HG03354 (cell line): ENCODE results near the gene KATNIP.

Source experiments
- ATAC-seq: cut with Tn5 transposase; IDR thresholded peaks from one replicate; pipeline ENCODE4 v1.9.1; 2021; ENCODE audit warnings: mild to moderate bottlenecking; ENCODE audit not compliant: unreplicated experiment, poor library complexity, severe bottlenecking

Gene KATNIP

DNA sequence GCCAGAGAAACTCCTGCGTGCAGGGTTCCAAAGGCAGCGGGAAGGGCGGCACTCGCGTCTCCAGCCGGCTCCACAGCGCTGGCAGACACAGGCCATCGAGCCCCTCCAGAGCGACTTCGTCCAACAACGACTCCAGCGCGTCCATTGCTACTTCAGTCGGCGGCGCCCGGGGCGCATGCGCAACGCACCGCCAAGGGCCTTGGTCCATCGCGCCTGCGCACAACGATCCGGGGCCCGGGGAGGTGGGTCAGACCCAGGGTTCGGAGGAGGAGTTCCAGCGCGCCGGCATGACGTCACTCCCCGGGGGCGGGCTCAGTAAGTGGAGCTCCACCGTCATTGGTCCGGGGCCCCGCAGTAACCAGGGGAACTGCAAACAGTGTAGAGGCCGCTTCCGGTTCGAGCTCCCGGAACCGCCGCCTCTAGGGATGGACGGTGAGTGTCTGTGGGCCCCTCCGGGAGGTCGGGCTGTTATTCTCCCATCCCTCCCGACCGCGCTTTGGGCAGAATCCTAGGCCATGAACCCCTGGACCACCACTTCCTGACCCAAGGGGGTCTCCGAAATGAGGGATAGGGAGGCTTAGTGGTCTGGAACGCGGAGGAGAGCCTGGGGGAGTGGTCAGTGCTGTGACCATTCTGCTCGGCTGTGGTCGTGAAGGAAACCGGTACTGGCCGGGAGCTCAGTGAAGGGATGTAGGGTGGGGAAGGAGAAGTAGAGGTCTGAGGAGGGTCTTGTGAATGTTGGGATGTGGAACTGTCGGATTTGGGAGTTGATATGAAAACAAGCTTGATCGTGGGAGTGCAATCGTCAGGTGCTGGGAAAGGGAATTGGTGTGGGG lies at the start of gene KATNIP, which contains the start of gene GTF3C1:
Gene KATNIP (plus strand): TSS at position 399 of the 836 bp plus-strand sequence. CDS start 27 bp downstream, at position 426.
Gene GTF3C1 (minus strand): TSS at position 168 of the 836 bp plus-strand sequence. CDS start 23 bp downstream, at position 145.
- ATAC-seq, result peak; percentile 97

DNA sequence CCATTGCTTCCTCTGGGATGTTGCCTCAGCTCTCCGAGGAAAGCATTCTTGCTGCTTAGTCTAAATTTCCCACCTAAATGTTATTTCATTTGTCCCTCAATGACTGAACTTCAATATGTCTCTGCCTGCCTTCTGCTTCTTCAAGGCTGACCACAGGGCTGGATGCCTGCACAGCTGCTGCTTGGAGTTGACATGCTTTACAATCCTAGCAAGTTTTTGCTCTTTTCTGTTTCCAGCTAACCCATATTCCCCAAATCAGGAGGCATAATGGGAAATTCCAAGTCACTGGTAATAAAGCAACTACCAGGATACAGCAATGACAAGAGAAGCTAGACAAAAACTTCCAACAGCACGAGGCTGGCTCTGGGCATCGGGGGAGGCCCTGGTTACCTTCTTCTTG lies 49.1 kb upstream of the KATNIP start:
- ATAC-seq, result no peak

DNA sequence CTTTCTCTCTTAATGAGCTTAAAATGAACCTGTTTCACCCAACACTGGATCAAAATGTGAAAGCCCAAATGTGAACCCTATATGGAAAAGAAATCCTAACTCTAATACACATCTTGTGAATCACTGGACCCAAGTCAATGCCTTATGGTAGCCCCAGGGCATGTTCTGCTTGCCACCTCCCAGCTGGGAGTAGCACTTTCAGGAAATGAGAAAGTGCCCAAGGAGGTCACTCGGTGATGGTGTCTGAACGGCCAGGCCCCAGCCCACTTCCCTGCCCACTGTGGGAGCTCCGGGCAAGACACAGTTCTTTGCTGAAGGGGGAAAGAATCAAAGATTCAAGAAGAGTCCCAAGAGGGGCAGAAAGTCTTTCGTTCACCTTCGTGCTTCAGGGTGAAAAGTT lies 46.3 kb upstream of the KATNIP start:
- no peak for ATAC-seq

DNA sequence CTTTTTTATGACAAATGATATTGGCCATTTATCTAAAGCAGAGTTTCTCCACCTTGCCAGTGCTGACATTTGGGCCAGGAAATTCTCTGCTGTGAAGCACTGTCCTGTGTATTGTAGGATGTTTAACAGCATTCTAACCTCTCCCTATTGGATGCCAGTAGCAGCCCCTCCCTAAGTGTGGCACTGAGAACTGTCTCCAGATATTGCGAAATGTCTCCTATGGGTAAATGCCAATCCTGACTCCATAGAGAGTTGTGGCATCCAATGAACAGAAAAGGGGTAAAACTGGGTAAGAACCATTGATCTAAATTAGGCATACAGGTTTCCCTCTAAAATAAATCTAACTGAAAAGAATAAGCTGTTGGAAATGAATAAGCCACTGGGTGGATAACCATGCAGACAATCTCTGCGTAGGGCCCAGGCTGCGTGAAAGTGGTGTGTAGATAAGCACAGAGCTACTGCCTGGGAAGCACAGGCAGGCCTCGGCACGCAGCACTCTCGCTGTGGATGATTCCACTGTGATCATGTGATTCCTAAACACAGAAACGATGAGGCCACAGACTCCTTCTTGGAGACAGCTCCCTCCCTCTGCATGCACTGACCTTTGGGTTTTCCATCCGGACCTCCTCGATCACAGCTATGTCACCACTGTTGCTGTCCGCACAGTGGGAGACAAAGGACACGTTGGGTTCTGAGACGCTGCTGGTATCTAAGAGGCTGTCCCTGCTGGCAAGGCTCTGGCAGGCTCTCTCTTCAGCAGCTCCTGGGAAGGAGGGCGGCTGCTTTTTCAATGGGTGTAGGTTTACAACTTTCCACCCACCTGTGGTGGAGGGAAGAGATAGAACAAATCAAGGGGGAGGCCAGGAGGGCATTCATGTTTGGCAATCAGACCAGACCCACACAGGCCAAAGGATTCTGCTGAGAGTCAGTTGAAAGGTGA lies 44.4 kb upstream of the KATNIP start:
- ATAC-seq, result no peak

DNA sequence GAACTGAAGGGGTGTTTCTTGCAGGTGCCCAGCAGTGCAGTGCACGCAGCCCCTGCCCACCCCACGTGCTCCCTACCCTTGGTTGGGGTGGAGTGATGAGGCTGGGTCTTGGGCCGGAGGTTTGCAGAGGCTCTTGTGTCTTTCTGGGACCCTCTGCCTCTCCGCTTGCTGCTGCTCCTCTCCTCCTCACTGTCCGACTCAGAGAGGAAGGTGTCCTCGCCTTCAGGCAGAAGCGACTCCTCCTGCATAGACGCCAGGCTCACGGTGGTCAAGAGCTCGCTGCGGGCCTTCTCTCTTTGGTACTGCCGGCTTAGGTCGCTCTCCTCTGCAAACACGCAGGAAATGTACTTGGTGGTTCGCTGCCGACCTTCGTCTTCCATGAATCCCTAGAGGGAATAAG lies 43.2 kb upstream of the KATNIP start:
- no peak for ATAC-seq

DNA sequence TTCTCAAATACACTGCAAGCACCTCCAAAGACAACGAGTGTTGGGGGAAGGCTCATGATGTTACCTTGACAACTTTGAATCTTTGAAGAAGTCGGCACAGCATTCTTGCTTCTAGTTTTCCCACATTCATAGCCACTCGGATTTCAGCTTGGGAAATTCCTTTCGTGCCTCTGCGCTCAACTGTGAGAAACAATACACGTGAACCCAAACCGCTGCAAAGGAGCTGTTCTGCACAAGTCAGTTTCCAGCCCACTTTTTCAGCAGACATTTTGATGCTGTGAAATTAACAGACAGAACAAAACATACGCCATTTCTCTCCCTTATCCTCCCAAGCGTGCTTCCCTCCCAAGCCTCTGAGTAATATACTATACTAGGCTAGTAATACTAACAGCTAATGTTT lies 41.5 kb upstream of the KATNIP start:
- no peak for ATAC-seq

DNA sequence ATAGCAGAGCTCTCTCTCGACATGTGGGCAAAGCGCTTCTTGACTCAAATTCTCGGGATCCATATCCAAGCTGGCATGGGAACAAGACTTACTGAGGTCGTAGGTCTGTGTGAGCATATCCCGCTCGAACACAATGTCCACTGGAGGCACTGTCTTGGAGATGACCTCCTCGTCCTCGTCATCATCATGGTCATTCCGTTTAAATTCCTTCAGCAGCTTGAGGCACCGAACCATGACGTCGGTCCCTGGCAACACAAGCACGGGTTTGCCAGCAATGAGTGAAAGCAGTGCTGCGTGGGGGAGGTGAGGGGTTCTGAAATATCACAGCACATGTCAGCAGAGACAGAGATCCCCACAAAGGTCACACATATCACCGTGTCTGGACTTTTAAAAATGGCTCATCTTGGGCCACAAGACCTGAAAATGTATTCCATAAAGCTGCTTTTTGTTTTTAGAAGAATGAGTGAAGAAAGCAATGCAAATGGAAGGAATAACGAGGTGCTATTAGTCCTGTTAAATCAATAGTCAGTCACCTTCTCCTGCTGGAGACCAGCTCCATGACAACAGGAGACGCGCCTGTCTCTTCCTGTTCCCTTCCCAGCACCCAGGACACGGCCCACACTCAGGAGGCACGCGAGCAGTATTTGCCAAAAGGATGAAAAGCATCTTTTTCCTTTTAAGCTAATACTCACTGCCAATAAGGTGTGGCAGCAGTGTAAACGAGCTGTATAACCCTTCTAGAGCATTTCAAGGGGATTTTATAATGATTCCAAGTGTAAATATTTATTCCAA lies 38.1 kb upstream of the KATNIP start:
- no peak for ATAC-seq

DNA sequence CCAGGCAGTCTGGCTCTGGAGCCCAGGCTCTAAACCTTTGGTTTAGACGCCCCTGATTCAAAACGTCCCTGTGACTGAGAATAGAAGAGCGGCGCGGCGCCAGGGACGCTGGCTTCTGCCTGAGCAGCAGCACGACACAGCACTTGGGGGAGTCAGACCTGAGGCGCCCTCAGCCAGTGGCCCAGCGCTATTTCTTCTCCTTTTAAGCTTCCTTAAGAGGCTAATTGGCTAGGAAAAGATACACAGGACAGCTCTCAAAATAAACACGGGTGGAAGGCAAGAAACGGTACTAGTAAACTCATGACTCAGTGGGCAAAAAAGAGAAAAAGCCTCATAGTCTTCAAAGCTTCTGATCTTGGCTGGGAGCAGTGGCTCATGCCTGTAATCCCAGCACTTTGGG lies 35.1 kb upstream of the KATNIP start:
- no peak for ATAC-seq

DNA sequence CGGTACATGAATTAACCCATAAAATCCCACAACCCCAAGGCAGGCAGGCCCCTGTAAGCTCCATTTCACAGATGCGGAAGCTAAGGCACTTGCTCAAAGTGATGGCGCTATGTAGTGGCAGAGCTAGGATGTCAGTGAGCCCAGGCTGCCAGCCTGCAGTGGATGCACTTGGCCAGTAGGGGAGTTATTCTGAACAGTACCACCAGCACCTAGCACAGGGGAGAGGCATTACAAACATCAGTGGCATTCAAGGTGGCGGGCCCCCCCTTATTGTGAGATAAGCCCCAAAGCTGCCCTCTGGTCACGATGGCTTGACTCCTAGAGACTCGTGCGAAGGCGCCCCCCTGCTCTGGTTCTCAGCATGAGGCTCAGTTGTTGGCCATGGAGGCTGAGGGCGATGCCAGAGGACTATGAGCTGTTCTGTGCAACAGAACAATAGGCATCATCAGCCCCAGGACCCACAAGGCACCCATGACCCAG lies 34.0 kb upstream of the KATNIP start:
- ATAC-seq, result no peak

DNA sequence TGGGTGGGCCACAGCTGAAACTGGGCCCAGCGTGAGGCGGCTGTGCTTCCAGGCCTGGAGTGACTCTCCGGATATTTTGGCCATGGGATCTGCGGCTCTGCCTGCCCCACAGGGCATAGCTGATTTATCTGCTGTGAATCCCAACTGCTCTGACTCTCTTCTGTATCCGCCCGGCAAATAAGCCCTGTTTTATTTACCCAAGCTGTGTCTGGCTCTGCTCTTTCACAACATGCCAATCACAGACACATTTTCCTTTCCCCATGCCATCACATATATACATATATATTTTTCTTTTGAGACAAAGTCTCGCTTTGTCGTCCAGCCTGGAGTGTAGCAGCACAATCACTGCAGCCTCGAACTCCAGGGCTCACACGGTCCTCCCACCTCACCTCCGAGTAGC lies 33.6 kb upstream of the KATNIP start:
- ATAC-seq, result no peak

DNA sequence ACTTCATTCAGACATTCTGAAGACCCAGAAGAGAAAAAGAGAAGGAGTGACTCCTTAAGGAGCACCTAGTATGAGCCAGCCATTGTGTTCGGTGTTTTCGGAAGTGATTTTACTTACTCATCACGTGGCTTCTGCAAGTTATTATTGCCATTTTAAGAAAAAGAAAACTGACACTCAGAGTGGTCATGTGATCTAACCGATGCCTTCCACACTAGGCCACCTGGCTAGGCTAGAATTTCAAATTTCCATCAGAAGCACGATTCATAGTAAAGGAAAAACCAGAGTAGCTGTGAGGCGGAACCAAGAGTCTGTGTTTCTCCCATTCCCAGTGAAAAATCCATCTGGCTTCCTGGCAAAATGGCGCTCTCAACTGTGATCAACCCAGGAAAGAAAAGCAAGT lies 32.3 kb upstream of the KATNIP start:
- no peak for ATAC-seq

DNA sequence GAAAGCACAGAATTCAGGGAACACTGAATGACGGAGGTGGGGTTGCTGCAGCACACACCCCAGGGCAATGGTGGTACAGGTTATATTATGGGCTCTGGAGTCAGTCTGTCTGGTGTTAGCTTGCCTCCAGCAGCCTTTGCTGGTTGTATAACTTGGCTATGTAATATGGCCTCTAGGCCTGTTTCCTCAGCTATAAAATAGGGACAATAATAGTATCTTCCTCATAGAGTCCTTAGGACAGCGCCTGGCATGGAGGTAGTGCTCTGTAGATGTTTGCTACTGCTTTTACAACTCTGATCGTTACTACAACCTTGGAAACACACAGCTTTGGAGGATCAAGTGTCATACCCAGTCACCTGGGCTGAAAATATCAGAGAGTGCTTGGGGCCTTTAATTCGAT lies 31.7 kb upstream of the KATNIP start:
- ATAC-seq, result no peak

DNA sequence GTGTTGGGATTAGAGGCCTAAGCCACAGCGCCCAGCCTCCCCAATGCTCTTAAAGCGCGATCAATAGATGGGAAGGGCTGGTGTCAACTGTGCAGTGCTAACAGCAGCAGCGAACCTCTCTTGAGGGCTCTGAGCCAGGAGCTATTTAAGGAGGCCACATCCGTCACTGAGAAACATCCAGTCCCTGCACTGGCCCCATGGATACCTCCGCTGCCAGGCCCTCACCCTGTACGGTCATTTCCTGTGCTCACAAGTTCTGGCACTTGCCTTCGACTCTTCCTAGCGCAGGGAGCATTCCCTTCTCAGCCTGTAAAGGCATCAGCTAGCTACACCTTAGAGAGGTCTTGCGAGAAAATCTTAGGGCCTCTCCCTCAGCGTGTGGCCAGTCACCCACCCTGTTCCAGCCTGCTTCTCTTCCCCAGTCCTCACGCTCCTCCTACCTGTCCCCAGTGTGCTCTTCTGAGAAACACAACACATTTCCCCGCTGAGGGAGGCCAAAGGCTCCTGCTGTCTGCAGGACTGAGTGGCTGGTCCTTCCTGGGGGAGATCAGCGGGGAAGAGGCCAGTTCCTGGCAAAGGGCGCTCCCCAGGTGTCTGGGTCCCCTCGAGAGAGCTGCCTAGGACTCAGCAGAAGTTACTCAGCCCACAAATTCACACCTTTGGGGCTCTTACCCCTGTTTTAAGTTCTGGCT lies 28.8 kb upstream of the KATNIP start:
- ATAC-seq, result no peak

DNA sequence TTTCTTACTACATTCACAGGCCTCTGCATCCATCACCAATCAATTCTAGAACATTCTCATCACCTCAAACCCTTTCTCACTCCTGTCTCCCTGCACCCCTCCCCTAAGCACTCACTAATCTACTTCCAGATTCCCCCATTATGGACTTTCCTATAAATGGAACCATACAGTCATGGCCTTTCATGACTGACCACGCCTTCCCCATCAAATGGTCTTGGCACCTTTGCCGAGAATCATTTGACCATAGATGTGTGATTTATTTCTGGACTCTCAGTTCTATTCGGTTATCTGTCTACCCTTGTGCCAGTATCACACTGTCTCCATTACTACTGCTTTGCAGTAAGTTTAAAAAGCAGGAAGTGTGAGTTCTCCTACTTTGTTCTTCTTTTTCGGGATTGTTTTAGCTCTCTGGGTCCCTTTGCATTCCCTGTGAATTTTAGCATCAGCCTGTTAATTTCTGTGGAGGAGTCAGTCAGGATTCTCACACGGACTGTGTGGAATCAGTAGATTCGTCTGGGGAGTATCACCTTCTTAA lies 27.7 kb upstream of the KATNIP start:
- no peak for ATAC-seq

DNA sequence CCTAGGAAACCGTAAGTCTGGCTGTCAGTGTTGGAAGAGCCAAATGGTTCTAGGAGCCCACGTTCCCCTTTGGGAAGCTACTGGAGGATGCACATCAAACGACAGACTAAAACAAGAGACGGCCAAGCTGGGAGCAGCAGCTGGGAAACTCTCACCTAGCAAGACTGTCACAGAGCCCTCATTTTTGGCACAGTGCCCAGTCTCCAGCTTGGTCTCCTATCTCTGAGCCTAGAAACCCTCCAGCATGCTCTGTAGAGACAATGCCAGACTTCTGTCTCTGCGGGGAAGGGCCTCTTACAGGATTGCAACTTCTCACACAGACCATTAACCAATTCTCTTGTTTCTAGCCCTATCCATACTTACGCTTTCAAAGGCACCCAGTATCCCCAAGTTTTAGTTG lies 23.8 kb upstream of the KATNIP start:
- ATAC-seq, result no peak

DNA sequence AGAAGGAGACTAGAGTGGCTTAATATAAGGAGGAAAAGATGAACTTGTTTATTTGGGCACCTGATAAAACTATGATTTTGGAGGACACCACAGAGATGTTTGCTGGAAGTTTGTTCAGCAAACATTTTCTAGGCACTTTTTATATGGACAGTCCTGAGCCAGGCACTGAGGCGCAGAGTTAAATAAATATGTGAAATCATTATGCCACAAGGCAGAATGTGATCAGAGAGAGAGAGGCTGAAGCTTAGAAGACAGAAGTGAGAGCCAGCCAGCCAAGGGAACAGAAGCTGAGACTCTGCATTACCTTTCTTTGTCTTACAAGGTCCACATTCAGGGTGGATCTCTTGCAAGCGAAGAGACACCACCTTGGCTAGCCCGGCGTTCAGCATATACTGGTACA lies 21.6 kb upstream of the KATNIP start:
- ATAC-seq, result no peak

DNA sequence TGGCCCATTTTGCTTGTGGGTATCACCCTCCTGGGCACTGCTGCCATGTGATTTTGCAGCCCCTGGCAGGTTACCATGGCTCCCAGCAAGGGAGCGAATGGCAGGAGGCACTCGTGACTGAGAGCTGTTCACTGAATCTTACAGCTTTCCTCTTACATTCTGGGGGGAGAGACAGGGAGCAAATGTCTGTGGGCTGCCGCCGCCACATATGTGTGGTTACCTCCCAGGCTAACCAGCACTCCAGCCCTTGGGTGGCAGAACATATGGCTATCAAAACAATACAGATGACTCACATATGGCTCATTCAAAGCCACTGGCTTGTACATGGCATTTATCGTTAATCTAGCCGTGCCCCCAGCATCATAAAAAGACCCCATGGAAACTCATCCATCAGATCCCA lies 20.0 kb upstream of the KATNIP start:
- no peak for ATAC-seq

DNA sequence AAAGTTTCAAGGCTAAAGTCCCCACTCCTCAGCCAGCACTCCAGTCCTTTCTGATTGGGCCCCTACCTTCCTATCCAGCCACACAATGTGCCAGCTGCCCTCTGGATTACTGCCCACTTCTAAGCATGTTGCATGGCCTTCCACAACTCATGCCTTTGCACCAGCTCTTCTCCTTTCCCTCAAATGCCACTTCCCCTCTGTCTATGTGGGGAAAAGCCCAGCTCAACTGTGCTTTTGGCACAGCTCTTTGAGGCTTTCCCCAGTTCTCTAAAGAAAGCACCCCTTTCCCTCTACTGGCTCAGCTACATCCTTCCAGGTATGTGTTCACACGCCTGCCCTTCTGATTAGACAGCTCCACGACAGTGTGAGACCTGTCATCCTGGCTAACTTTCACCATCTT lies 18.8 kb upstream of the KATNIP start:
- no peak for ATAC-seq
